Measurements from ENCODE around the gene CST4. TPM values are rescaled to one million over a fixed set of nuclear protein-coding genes. Genes with fewer than 3 reads are reported as not detected.

The CST4 gene
- total and polyA plus RNA-seq, 2 donors (not counting 1 experiment from before 2014, with no cell fraction given): not detected

GRCh38 chr20:23683281-23683680, 5.6 kb downstream of the CST4 start:
- Histone ChIP-seq H2AFZ (ENCODE audit: insufficient read depth, low read depth, low read length, poor library complexity, severe bottlenecking) (no peak overlapping the region), H3K4me2 (replicated peaks; ENCODE audit: low read depth, low read length, poor library complexity, severe bottlenecking) (no peak overlapping the region), H3K79me2 (ENCODE audit: control insufficient read depth, insufficient read depth, low read length) (no peaks in the 10 kb centered on the region), H3K4me1 (ENCODE audit: control insufficient read depth in 2 of 2, insufficient read depth in 2 of 2, low read length in 2 of 2) (no peaks in the 10 kb centered on the region), H3K9ac (ENCODE audit: low read length) (no peak overlapping the region), H3K36me3 (replicated peaks in 1 of 2; ENCODE audit: control extremely low read depth in 1 of 2, control insufficient read depth in 1 of 2, extremely low read depth in 1 of 2, insufficient read depth in 2 of 2, low read length in 1 of 2) (no peaks in the 10 kb centered on the region), H3K4me3 (ENCODE audit: control extremely low read depth in 1 of 5, extremely low read depth in 1 of 5, insufficient read depth in 1 of 5, low read depth in 2 of 5, low read length in 4 of 5) (no peak overlapping the region), H4K20me1 (ENCODE audit: control insufficient read depth, insufficient read depth, low read length, poor library complexity, severe bottlenecking) (no peaks in the 10 kb centered on the region), H3K9me3 (ENCODE audit: control extremely low read depth in 1 of 3, control insufficient read depth in 2 of 3, insufficient read depth in 1 of 3, low read length in 2 of 3) (no peaks in the 10 kb centered on the region), H3K27me3 (replicated peaks in 1 of 4; ENCODE audit: control extremely low read depth in 1 of 4, control insufficient read depth in 3 of 4, insufficient read depth in 4 of 4, low read length in 3 of 4) (no peaks in the 10 kb centered on the region), H3K27ac (ENCODE audit: low read length in 2 of 2) (no peak overlapping the region)
- Mint-ChIP-seq H3K4me1 (no peaks in the 10 kb centered on the region), H3K9me3 (ENCODE audit: insufficient read depth) (no peaks in the 10 kb centered on the region), H3K4me3 (no peak overlapping the region), H3K27me3 (peaks cover 10% of the 10 kb centered on the region), H3K27ac (no peak overlapping the region)
- CTCF ChIA-PET: no interaction called here
- ATAC-seq (ENCODE audit: low read depth): no peak
- POLR2A ChIA-PET: no interaction called here
- no peak for DNase-seq
- intact Hi-C loops (cut with micrococcal nuclease): no loop called here
- TF ChIP-seq EZH2 (IDR thresholded peaks at IDR 0.05; ENCODE audit: borderline replicate concordance, insufficient read depth, low read depth, low read length, poor library complexity, severe bottlenecking): no peak
- TF ChIP-seq, protein P1, sequence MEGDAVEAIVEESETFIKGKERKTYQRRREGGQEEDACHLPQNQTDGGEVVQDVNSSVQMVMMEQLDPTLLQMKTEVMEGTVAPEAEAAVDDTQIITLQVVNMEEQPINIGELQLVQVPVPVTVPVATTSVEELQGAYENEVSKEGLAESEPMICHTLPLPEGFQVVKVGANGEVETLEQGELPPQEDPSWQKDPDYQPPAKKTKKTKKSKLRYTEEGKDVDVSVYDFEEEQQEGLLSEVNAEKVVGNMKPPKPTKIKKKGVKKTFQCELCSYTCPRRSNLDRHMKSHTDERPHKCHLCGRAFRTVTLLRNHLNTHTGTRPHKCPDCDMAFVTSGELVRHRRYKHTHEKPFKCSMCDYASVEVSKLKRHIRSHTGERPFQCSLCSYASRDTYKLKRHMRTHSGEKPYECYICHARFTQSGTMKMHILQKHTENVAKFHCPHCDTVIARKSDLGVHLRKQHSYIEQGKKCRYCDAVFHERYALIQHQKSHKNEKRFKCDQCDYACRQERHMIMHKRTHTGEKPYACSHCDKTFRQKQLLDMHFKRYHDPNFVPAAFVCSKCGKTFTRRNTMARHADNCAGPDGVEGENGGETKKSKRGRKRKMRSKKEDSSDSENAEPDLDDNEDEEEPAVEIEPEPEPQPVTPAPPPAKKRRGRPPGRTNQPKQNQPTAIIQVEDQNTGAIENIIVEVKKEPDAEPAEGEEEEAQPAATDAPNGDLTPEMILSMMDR (IDR thresholded peaks at IDR 0.05): no peak
- WGBS (ENCODE audit: insufficient coverage): 100% methylated on average over 1 of the region's 2 CpGs

- Histone ChIP-seq H3K9me3 (ENCODE audit: control extremely low read depth in 1 of 3, control insufficient read depth in 2 of 3, insufficient read depth in 1 of 3, low read length in 2 of 3) (no peaks in the 10 kb centered on the region), H3K4me2 (replicated peaks; ENCODE audit: low read depth, low read length, poor library complexity, severe bottlenecking) (no peak overlapping the region), H2AFZ (ENCODE audit: insufficient read depth, low read depth, low read length, poor library complexity, severe bottlenecking) (no peak overlapping the region), H3K9ac (ENCODE audit: low read length) (no peak overlapping the region), H4K20me1 (ENCODE audit: control insufficient read depth, insufficient read depth, low read length, poor library complexity, severe bottlenecking) (no peaks in the 10 kb centered on the region), H3K4me3 (ENCODE audit: control extremely low read depth in 1 of 5, extremely low read depth in 1 of 5, insufficient read depth in 1 of 5, low read depth in 2 of 5, low read length in 4 of 5) (no peak overlapping the region), H3K27ac (ENCODE audit: low read length in 2 of 2) (no peak overlapping the region), H3K36me3 (replicated peaks in 1 of 2; ENCODE audit: control extremely low read depth in 1 of 2, control insufficient read depth in 1 of 2, extremely low read depth in 1 of 2, insufficient read depth in 2 of 2, low read length in 1 of 2) (no peaks in the 10 kb centered on the region), H3K79me2 (ENCODE audit: control insufficient read depth, insufficient read depth, low read length) (no peaks in the 10 kb centered on the region), H3K27me3 (replicated peaks in 1 of 4; ENCODE audit: control extremely low read depth in 1 of 4, control insufficient read depth in 3 of 4, insufficient read depth in 4 of 4, low read length in 3 of 4) (no peaks in the 10 kb centered on the region), H3K4me1 (ENCODE audit: control insufficient read depth in 2 of 2, insufficient read depth in 2 of 2, low read length in 2 of 2) (no peaks in the 10 kb centered on the region)
- Mint-ChIP-seq H3K4me3 (no peak overlapping the region), H3K27me3 (peaks cover 10% of the 10 kb centered on the region), H3K27ac (no peak overlapping the region), H3K4me1 (no peaks in the 10 kb centered on the region), H3K9me3 (ENCODE audit: insufficient read depth) (no peaks in the 10 kb centered on the region)
- ChIA-PET CTCF (no interaction called here), POLR2A (no interaction called here)
- ATAC-seq (ENCODE audit: low read depth): no peak
- TF ChIP-seq, protein P1 (IDR thresholded peaks at IDR 0.05): no peak
- TF ChIP-seq EZH2 (IDR thresholded peaks at IDR 0.05; ENCODE audit: borderline replicate concordance, insufficient read depth, low read depth, low read length, poor library complexity, severe bottlenecking): no peak
- DNase-seq: no peak
- intact Hi-C loops (cut with micrococcal nuclease): no loop called here
Observed at GRCh38 chr20:23680146-23680545, 8.7 kb downstream of the CST4 start.
